Measurements from ENCODE around the gene SEMA6D. TPM values are rescaled to one million over a fixed set of nuclear protein-coding genes. Genes with fewer than 3 reads are reported as not detected.

The SEMA6D gene
- polyA plus RNA-seq, 1 of the 3 experiments (the other 2 are of a cell fraction) = 0.30 TPM

- no peak for DNase-seq
- 36% methylated on average over 4 of the region's 4 CpGs for WGBS (ENCODE audit: low lambda C conversion rate)
- no peak for TF ChIP-seq CTCF (IDR thresholded peaks at IDR 0.05)
- no peak for TF ChIP-seq FOSL2 (IDR thresholded peaks at IDR 0.05; ENCODE audit: borderline replicate concordance, low read depth)
- TF ChIP-seq TEAD4 (IDR thresholded peaks at IDR 0.05; ENCODE audit: borderline replicate concordance, insufficient read depth) = no peak
- TF ChIP-seq PBX3 (IDR thresholded peaks at IDR 0.05) = no peak
- no peak for TF ChIP-seq USF2 (IDR thresholded peaks at IDR 0.05; ENCODE audit: borderline replicate concordance, low read depth, low read length)
- TF ChIP-seq YY1 (IDR thresholded peaks at IDR 0.05; ENCODE audit: low read depth) = no peak
- no peak for TF ChIP-seq RXRA (IDR thresholded peaks at IDR 0.05; ENCODE audit: borderline replicate concordance, low read depth)
- TF ChIP-seq FOXM1 (IDR thresholded peaks at IDR 0.05; ENCODE audit: low read depth) = no peak
- no peak for TF ChIP-seq RCOR1 (IDR thresholded peaks at IDR 0.05; ENCODE audit: low read length)
- no peak for TF ChIP-seq REST (IDR thresholded peaks at IDR 0.05; ENCODE audit: low read depth, low read length)
- TF ChIP-seq MEF2A (IDR thresholded peaks at IDR 0.05; ENCODE audit: borderline replicate concordance, low read depth) = no peak
- no peak for TF ChIP-seq NFIC (IDR thresholded peaks at IDR 0.05; ENCODE audit: borderline replicate concordance)
- TF ChIP-seq RFX5 (IDR thresholded peaks at IDR 0.05; ENCODE audit: low read length) = no peak
- no peak for TF ChIP-seq EZH2phosphoT487 (IDR thresholded peaks at IDR 0.05; ENCODE audit: borderline replicate concordance, low read depth)
- TF ChIP-seq SMC3 (IDR thresholded peaks at IDR 0.05; ENCODE audit: low read depth, low read length) = no peak
- TF ChIP-seq GATA2 (CRISPR knock-in tag; IDR thresholded peaks at IDR 0.05) = no peak
- TF ChIP-seq GABPA (IDR thresholded peaks at IDR 0.05; ENCODE audit: low read depth) = no peak
- no peak for TF ChIP-seq POLR2AphosphoS5 (IDR thresholded peaks at IDR 0.05; ENCODE audit: low read depth, low read length)
- Histone ChIP-seq H3K9ac (no peak overlapping the region), H3K9me3 (no peaks in the 10 kb centered on the region), H4K20me1 (ENCODE audit: insufficient read depth) (no peaks in the 10 kb centered on the region), H2AFZ (ENCODE audit: low read depth) (no peak overlapping the region), H3K9me2 (no peaks in the 10 kb centered on the region), H3K27me3 (ENCODE audit: insufficient read depth) (no peaks in the 10 kb centered on the region; the same call in 1 of the 2 replicates), H3K4me1 (ENCODE audit: control insufficient read depth in 1 of 2, insufficient read depth in 2 of 2, low read depth in 1 of 2, low read length in 1 of 2) (no peaks in the 10 kb centered on the region; a peak in 1 of 4 replicates), H3K36me3 (replicated peaks in 1 of 2; ENCODE audit: control insufficient read depth in 1 of 2, insufficient read depth in 2 of 2, low read length in 1 of 2) (no peaks in the 10 kb centered on the region), H3K79me2 (ENCODE audit: insufficient read depth) (no peaks in the 10 kb centered on the region), H3K4me3 (ENCODE audit: low read depth in 2 of 2, low read length in 1 of 2) (no peak overlapping the region), H3K27ac (ENCODE audit: low read depth in 2 of 2, low read length in 1 of 2) (no peak overlapping the region), H3K4me2 (no peak overlapping the region), H3F3A (replicated peaks; ENCODE audit: insufficient read depth) (no peaks in the 10 kb centered on the region)
- ChIA-PET POLR2A (no interaction called here), CTCF (no interaction called here)
Observed at GRCh38 chr15:47786371-47786770, 69.1 kb downstream of the SEMA6D start.

All from SK-N-SH (cell line).